HL-60 (cell line): ENCODE data around the gene OTOL1.
A peak's percentile ranks its signal among the peaks of the same experiment; 100 is the strongest.

Source experiments
- DNase-seq, 2 experiments: peaks; one replicate each; pipeline ENCODE4 v3.0.0-alpha.2; 2010 to 2020; ENCODE audit warnings: low read depth in 1 of 2, low spot score in 1 of 2
- H3K27ac ChIP-seq: fragments of 250-450 bp; sonication (Bioruptor Pico); replicated peaks from 2 replicates; pipeline ENCODE4 v1.5.1; 2020; ENCODE audit warnings: mild to moderate bottlenecking, moderate library complexity
- H3K27me3 ChIP-seq: fragments of 250-450 bp; sonication (Bioruptor Pico); 2 replicates; pipeline ENCODE4 v1.5.1; 2021; ENCODE audit warnings: mild to moderate bottlenecking, moderate library complexity; ENCODE audit not compliant: insufficient read depth, poor library complexity, severe bottlenecking
- H3K4me3 ChIP-seq: replicated peaks from 2 replicates; pipeline ENCODE4 v1.5.1; 2011; ENCODE audit warnings: mild to moderate bottlenecking, control low read depth, low read length; ENCODE audit not compliant: insufficient read depth
- CTCF ChIP-seq: IDR thresholded peaks from one replicate; pipeline ENCODE4 v1.5.1; 2011; ENCODE audit warnings: low read length, control low read depth, inconsistent platforms; ENCODE audit not compliant: insufficient read depth
- GABPA ChIP-seq: IDR thresholded peaks from 2 replicates; pipeline ENCODE4 v1.6.1; 2012; ENCODE audit warnings: low read depth
- POLR2AphosphoS5 ChIP-seq: IDR thresholded peaks from 2 replicates; pipeline ENCODE4 v1.6.1; 2012; ENCODE audit warnings: low read depth
- REST ChIP-seq: IDR thresholded peaks from 2 replicates; pipeline ENCODE4 v1.6.1; 2012; ENCODE audit warnings: low read depth; ENCODE audit not compliant: insufficient replicate concordance
- SPI1 ChIP-seq: IDR thresholded peaks from 2 replicates; pipeline ENCODE4 v1.6.1; 2012; ENCODE audit warnings: low read depth, mild to moderate bottlenecking, borderline replicate concordance

Gene OTOL1

GRCh38 chr3:161498259-161498921, 1.8 kb downstream of the OTOL1 start:
- no peak for DNase-seq
- TF ChIP-seq SPI1 (no peak), GABPA (no peak), POLR2AphosphoS5 (no peak)
- Histone ChIP-seq H3K27ac (no peak overlapping the region), H3K4me3 (no peak overlapping the region), H3K27me3 (no peaks in the 10 kb centered on the region)

GRCh38 chr3:161500068-161500796, 3.6 kb downstream of the OTOL1 start:
- H3K4me3 ChIP-seq, result no peak overlapping the region
- no peaks in the 10 kb centered on the region for H3K27me3 ChIP-seq
- H3K27ac ChIP-seq, result no peak overlapping the region
- DNase-seq, result no peak
- TF ChIP-seq GABPA, result no peak

GRCh38 chr3:161503271-161503670, 6.7 kb downstream of the OTOL1 start:
- Histone ChIP-seq H3K27ac (no peak overlapping the region), H3K27me3 (no peaks in the 10 kb centered on the region), H3K4me3 (no peak overlapping the region)
- DNase-seq, result no peak
- TF ChIP-seq REST (no peak), CTCF (no peak), POLR2AphosphoS5 (no peak), GABPA (no peak), SPI1 (no peak)

- no peak for DNase-seq
- H3K27me3 ChIP-seq, result no peaks in the 10 kb centered on the region
- TF ChIP-seq POLR2AphosphoS5, result no peak
- peak; percentile 4 for TF ChIP-seq CTCF
- H3K4me3 ChIP-seq, result no peak overlapping the region
- H3K27ac ChIP-seq, result no peak overlapping the region
Measured at GRCh38 chr3:161508852-161509477, 12.4 kb downstream of the OTOL1 start.

- DNase-seq, result no peak
- no peak overlapping the region for H3K27ac ChIP-seq
- TF ChIP-seq POLR2AphosphoS5 (no peak), GABPA (no peak), CTCF (no peak)
- H3K4me3 ChIP-seq, result no peak overlapping the region
- H3K27me3 ChIP-seq, result no peaks in the 10 kb centered on the region
Measured at GRCh38 chr3:161510510-161511260, 14.1 kb downstream of the OTOL1 start.
